Left renal cortex interstitium (tissue), 4 donors: ENCODE measurements around the gene RPS5. TPM values are rescaled to one million over a fixed set of nuclear protein-coding genes. Genes with fewer than 3 reads are reported as not detected.
"Not testable (repeated sequence)": the region's sequence is repeated elsewhere in the genome, so short reads cannot be mapped to it uniquely, and the experiment has no call there.

Source experiments
- DNase-seq, 4 donors: peaks; one replicate each; pipeline ENCODE4 v3.0.0-alpha.2; 2013; ENCODE audit warnings: low read depth in 4 of 4, low spot score in 2 of 4, missing footprints in 1 of 4
- polyA plus RNA-seq, 4 donors: library from polyadenylated mRNA; unstranded; fragments of 120-200 nt; gene quantifications; one replicate each; pipeline ENCODE4 v1.2.1, GENCODE V29; 2013; ENCODE audit not compliant: insufficient read length in 4 of 4

Gene RPS5
- polyA plus RNA-seq, 4 donors = 891 to 1,257 (median 971) TPM

DNA sequence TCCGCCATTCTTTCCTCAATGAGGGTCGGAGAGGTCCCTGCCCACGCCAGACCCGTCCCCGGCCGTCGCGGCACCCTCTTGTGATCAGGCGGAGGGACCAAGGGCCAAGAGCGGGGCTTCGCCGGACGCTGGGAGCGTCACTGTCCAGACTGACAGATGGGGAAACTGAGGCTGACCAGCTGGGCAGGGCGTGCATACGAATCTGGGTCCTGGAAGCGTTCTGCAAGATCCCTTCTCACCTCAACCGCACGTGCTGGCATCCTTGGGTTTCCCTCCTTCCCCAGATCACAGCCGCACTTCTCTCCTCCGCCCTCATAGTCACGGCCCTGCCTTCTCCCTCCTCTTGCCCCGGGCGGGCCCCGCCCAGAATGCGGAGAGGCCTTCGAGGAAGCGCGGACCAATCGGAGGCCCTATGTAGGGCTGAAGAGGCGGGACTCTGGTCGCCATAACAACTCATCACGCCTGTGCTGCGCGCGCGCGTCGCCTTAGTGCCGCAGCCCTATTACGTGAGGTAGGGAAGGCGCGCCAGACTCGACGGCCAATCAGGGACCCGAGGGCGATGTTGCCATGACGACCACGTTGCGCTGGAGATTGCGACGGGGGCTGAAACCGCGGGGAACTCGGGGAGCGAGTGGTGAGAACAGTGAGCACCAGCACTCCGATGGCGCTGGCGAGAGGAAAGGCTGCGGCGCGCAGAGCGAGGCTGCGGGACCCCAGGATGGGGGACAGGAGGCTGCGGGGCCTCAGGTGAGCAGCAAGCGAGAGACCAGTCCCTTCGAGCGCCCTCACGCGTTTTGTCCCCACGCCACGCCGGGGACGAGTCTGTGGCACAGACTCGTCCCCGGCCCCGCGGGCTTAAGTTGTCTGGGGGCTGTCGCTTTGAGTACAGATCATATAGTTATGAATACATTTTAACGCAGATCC is 14.1 kb downstream of the RPS5 start:
- peak; percentile 89 to 99 (median 98) for DNase-seq

DNA sequence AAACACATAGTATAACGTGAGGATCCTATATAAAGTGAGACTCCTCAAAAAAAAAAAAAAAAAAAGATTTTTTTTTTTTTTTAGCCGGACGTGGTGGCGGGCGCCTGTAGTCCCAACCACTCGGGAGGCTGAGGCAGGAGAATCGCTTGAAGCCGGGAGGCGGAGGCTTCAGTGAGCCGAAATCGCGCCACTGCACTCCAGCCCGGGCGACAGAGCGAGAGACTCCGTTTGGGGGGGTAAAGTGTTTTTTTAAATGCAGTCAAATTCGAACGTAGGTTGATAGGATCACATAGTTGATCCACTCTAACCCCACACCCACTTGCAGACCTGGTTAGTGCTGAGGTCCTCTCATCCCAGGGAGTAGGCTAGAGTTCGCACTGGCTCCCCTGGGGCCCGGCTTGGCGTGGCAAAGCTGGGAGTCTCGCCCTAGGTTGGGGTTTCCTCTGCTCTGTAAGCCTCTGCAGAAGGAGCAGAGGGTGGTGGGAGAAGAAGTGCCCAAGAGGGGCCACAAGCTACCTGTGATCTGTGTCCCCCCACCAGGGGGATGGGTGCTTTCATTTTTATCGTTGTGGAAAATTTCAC is 14.9 kb downstream of the RPS5 start:
- no peak for DNase-seq

DNA sequence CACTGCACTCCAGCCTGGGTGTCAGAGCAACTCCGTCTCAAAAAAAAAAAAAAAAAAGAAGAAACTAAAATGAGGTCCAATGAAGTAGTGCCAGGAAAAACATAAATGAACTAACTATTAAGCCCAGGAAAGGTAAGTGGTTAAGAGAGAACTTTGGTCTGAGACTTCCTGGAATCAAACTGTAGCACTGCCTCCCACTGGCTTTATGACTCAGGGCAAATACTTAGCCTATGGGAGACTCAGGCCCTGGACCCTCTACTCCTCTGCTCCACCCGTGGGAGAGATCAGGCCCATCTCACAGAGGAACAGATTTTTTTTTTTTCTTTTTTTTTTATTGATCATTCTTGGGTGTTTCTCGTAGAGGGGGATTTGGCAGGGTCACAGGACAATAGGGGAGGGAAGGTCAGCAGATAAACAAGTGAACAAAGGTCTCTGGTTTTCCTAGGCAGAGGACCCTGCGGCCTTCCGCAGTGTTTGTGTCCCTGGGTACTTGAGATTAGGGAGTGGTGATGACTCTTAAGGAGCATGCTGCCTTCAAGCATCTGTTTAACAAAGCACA is 16.9 kb downstream of the RPS5 start:
- not testable (repeated sequence) for DNase-seq

DNA sequence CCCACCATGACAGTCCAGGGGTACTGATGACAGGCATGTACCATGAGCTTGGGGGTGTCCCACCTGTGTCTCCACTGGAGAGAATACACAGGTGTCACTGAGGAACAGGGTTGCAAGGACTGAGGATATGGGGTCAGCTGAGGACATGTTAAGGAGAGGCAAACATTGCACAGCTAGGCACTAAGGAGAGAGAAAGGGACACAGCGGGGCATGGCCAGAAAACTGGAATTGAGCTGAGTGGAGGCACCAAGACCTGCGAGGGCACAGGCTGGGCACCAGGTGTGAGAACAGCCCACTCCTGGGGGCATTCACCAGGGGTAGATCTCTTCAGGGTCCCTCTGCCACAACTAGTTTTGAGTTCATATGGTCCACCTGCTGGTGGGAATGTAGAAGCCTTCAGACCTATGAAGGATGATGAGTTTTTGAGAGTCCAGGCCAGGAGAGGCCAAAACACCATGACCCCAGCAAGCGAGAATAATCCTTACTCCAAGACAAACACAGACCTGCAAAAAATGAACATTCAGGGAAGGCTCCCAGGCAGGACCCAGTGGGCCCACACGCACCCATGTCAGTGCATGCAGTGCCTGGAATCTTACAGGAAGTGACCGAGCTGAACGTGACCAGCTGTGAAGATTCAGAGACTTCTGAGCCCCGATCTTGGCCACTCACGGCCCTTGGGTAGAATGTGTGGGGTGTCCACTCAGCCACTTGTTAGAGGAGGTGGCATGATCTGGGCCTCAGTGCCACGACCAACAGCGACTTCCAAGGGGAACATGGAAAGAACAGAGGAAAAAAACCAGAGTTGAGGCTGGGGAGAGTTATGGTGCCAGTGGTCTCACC is 20.0 kb downstream of the RPS5 start:
- no peak for DNase-seq

- no peak for DNase-seq
These were observed 20.6 kb downstream of the RPS5 start for GRCh38 chr19:58407658-58408151.

DNA sequence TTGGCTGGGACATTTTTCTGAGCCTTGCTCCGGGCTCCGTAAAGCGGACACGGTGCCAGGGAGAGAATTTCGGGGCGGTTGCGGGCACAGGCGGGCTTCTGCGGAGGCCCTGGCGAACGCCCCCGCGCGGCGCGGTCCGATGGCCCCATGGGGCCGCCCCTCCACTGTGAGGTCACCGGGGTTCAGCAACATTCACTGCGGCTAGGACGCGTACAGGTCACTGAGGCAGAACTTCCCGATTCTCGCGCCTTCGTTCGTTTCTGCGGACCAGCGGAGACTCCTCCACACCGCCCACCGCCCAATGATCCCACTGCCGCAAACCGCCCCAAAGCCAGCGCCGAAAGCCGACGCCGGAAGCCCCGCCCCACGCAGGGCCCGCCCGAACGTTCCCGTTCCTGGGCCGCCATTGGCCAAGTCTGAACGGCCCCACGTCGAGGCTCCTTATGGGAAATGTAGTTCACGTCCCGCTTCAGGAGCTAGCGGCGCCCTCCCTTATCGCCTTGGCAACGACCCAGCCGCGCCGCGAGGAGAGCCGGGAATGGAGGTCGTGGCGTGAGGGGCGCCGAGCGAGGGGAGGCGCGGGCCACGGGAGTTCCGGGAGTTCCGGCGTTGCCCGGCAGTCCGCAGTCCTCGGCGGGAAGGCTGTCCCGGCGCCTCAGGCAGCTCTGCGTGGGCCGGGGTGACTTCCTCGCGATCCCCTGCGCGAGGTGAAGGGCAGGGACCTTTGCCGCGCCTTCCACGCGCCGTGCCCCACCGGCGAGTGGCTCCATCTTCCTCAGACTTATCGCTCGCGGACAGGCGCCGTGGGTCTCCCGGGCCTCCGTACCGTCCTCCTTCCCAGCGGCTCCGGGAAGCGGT is 21.3 kb downstream of the RPS5 start, which contains the start of gene ZNF584:
Gene ZNF584 (plus strand): TSS at position 498 of the 858 bp plus-strand sequence. CDS start 499 bp downstream, outside the sequence.
- DNase-seq = peak; percentile 77 to 96 (median 93)

DNA sequence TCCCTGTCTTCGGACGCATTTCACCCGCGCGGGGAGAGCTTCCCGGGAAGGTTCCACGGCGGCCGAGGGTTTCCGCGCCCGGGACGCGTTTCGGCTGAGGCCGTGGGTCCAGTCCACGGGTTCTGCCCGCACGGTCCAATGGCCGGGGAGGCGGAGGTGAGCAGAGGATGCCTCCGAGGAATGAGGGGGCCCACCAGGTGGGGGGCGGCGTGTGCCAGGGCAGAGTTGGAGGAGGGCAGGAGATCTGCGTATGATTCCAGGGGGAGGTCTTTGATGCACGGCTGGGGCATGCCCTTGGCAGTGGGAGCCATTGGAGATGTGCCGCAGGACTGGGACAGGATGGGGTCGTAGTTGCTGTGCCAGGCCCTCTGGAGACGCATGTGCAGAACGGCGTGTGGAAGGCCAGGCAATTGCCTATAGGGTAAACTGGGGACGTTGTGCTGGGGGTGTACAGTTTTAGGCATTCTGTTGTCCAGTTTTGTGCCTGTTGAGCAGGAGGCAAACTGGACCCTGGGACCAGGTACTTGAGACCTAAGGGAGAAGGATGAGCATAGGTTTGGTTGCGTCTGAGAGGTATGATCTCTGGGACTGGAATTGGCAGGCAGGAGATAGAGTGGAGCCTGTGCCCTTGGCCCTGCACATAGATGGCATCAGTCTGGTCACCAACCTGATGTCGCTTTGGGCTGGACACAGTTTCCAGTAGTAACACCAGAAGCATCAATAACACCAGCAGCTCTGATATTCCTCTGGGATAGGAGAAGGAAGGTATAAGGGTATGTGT is 22.1 kb downstream of the RPS5 start:
- DNase-seq = no peak

GRCh38 chr19:58416604-58417003 is 29.5 kb downstream of the RPS5 start:
- no peak for DNase-seq

- no peak for DNase-seq
These were observed 30.0 kb downstream of the RPS5 start for GRCh38 chr19:58417071-58417470.

GRCh38 chr19:58428617-58429016 is 41.5 kb downstream of the RPS5 start:
- DNase-seq = no peak

- DNase-seq = no peak
These were observed 42.7 kb downstream of the RPS5 start for GRCh38 chr19:58429745-58430144.

DNA sequence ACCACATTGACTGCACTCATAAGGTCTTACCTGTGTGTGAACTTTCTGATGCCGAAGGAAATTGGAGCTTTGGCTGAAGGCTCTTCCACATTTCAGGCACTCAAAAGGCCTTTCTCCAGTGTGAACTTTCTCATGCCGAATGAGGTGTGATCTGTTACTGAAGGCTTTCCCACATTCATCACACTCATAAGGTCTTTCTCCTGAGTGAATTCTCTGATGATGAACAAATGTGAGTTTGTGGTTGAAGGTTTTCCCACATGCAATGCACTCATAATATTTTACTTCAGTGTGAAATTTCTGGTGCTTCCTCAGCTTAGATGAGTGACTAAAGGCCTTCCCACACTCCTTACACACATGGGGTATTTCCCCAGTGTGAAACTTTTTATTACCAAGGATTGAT is 47.1 kb downstream of the RPS5 start:
- DNase-seq = no peak

- DNase-seq = peak; percentile 97 to 99 (median 98)
These were observed 52.8 kb downstream of the RPS5 start, which contains the start of gene ZNF132 for GRCh38 chr19:58439576-58440554. TSS of gene ZNF132 (minus strand) at chr19:58440153. CDS start at chr19:58439821, 332 bp downstream.

DNA sequence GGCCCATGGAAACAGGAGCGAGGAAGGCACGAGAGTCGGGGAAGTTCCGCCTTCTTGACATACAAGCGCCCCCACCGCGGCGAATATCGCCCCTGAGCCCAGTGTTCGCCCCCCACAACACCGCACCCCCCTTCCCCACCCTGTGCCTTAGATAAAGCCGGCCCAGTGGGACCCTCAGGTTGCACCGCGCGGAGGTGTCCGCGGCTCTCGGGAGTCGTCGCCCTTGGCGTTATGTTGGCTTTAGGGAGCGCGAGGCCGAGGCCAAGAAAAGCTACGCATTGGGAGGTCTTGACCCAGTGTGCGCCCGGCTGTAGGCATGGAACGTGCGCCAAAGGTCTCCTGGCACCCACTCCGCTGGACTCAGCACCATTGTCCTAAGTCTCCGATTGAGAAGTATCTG is 53.5 kb downstream of the RPS5 start:
- no peak for DNase-seq

- not testable (repeated sequence) for DNase-seq
These were observed 55.9 kb downstream of the RPS5 start for GRCh38 chr19:58442986-58443385.
